ENCODE measurements around the gene STARD4.

STARD4 gene

DNA sequence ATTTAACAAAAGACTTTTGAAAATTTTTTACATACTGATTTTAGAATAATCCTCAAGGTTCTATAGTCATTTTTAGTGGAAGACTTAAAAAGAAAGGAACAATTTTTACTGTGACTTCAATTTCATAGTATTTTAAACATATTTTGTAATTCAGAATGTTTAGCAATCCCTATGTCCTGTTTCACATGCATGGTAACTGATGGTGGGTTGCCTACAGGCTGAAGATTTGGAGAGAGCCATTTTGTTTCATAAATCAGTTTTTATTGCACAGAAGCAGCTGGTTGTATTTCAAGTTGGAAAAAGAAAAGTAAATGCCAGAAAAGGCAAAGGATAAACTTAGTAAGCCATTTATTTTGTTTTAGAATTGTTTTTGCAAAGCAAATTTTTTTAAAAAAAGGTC is 24.0 kb downstream of the STARD4 start:
- TF ChIP-seq, protein P1, sequence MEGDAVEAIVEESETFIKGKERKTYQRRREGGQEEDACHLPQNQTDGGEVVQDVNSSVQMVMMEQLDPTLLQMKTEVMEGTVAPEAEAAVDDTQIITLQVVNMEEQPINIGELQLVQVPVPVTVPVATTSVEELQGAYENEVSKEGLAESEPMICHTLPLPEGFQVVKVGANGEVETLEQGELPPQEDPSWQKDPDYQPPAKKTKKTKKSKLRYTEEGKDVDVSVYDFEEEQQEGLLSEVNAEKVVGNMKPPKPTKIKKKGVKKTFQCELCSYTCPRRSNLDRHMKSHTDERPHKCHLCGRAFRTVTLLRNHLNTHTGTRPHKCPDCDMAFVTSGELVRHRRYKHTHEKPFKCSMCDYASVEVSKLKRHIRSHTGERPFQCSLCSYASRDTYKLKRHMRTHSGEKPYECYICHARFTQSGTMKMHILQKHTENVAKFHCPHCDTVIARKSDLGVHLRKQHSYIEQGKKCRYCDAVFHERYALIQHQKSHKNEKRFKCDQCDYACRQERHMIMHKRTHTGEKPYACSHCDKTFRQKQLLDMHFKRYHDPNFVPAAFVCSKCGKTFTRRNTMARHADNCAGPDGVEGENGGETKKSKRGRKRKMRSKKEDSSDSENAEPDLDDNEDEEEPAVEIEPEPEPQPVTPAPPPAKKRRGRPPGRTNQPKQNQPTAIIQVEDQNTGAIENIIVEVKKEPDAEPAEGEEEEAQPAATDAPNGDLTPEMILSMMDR (conservative IDR thresholded peaks at IDR 0.05), result no peak
- no peak overlapping the region for H3K27ac ChIP-seq

DNA sequence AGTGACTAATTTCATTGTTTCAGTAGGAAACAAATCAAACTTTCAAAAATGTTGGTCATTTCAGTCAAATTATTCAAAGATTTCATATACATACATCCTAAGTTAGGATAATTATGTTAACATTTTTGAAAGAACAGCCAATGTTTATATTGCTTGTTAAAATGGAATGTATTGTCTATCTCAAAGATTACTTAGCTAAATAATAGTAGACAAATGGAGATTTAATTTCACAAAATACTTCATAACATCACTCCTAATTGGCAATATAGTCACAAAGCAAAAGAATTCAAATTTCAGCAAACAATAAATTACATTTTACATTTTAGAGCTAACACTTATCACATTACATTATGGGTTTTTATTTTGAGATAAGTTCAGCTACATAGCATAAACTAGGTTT is 25.4 kb downstream of the STARD4 start:
- no peak overlapping the region for H3K27ac ChIP-seq
- TF ChIP-seq, protein P1 (conservative IDR thresholded peaks at IDR 0.05), result no peak

DNA sequence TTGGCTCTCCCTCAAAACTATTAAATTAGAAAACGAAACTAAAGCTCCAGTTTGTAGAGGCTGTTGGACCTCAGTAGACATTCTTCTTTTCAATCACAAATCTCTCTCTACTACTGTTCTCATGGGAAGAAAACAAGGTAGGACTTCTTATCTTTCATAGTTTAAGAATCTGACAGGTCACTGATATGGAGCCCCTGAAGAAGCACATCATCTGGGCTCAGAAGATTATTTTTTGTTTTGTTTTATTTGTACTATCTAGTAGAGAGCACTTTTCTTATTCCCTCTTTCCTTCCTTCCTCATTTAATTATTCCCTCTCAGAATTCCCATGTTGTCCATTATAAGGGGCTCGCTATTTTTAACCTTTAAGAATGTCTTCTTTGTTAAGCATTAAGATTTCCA is 26.3 kb downstream of the STARD4 start:
- TF ChIP-seq, protein P1 (conservative IDR thresholded peaks at IDR 0.05), result no peak
- no peak overlapping the region for H3K27ac ChIP-seq

DNA sequence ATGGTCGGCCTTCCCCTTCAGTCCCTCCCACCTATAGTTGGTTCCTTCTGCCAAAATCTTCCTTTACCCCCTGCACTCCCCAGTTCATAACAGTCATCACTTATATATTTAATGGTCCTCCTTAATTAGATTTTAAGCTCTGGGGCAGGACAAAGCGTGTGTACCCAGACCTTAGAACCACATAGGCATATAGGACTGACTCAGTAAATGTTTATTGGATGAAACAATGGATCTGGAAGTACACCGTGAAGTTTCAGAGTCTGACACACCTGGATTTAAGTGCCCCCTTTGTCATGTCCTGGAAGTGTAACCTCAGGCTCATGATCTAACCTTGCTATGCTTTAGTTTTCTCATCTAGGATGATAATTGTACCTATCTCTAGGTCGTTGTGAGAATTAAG is 32.0 kb downstream of the STARD4 start:
- TF ChIP-seq, protein P1 (conservative IDR thresholded peaks at IDR 0.05), result no peak
- no peak overlapping the region for H3K27ac ChIP-seq

DNA sequence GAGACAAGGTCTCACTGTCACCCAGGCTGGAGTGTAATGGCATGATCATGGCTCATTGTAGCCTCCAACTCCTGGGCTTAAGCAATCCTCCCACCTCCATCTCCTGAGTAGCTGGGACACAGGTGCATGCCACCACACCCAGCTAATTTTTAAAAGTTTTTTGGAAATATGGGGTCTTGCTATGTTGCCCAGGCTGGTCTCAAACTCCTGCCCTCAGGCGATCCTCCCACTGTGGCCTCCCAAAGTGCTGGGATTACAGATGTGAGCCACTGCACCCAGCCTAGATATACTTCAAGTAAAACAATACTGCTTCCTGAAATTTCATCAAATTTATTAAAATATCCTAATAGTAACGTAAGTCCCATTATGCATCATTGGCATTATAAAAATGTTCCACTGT is 33.4 kb downstream of the STARD4 start:
- no peak overlapping the region for H3K27ac ChIP-seq
- TF ChIP-seq, protein P1 (conservative IDR thresholded peaks at IDR 0.05), result no peak

DNA sequence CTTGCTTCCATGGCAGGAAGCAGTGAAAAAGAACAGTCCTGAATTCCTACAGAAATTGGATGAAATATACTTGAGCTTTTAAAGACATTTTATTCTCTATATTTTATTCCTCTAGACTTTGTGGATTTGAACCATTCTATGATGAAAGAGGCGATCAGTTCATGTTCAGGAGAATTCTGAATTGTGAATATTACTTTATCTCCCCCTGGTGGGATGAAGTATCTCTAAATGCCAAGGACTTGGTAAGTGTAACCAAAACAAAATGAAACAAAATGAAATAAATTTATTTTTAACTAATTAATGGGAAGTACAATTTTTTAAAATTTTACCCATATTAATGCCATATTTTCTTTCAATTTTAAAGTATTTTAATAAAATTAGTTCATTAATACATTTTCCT is 34.1 kb downstream of the STARD4 start:
- TF ChIP-seq, protein P1 (conservative IDR thresholded peaks at IDR 0.05), result no peak
- no peak overlapping the region for H3K27ac ChIP-seq

DNA sequence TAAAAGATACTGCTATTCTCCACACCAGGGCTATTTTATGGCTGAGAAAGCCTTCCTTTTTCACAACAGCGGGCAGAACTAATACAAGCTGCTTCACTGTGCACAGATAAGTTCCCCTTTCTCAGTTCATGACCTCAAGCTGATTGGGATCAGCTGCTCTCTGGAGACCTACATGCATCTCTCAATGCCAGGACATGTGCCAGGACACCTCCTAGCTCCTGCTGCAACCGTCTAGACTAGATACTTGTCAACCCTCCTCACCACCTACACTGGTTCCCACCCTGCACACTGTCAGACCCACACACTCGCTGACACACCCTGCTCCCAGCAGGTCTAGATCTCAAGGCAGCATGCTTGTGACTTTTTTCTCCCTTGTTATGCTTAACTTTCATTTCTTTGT is 39.8 kb downstream of the STARD4 start:
- no peak overlapping the region for H3K27ac ChIP-seq
- TF ChIP-seq, protein P1 (conservative IDR thresholded peaks at IDR 0.05), result no peak

DNA sequence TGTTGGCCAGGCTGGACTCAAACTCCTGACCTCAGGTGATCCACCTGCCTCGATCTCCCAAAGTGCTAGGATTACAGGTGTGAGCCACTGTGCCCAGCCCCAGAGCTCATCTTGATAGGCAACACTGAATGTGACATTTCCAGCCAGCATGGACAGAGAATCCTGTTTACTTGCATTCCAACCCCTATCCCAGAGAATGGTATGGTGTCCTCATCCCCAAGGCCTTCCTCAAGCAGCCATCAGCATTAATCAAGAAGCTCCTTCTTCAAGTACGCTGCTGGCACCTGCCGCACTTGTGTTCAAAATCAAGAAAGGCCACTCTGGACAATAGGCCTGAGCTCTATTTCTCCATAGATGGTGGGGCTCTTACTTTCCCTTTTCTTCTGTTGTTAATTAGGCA is 40.2 kb downstream of the STARD4 start:
- no peak overlapping the region for H3K27ac ChIP-seq
- TF ChIP-seq, protein P1 (conservative IDR thresholded peaks at IDR 0.05), result no peak
